ENCODE data around the gene ORAI2.

The ORAI2 gene

DNA sequence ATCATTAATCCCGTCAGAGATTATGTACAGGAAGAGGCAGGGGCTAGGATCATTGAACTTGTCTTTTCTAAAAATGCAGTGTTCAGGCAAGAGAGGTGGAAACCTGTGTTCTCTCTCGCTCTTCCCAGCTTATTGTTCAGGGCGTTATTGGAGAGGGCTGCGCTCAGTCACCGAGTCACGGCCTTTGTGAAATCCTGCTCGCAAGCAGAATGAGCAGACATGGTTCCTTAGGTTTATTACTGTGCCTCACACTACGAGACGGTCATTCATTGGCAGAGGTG is 37.8 kb upstream of the ORAI2 start:
- H3K4me3 ChIP-seq (ENCODE audit: control insufficient read depth, low read depth, low read length) = peak overlapping the region; percentile 99
- no peak for DNase-seq (ENCODE audit: low read depth)
- no peak for TF ChIP-seq CTCF (IDR thresholded peaks at IDR 0.05; ENCODE audit: control insufficient read depth, insufficient read depth, low read depth, low read length, missing control alignments)

GRCh38 chr7:102395873-102396709 is 37.3 kb upstream of the ORAI2 start, which contains the start of gene PRKRIP1:
Gene PRKRIP1 (plus strand): TSS chr7:102396363. CDS start chr7:102396412, 49 bp downstream.
- peak; percentile 55 for DNase-seq (ENCODE audit: low read depth)
- TF ChIP-seq CTCF (IDR thresholded peaks at IDR 0.05; ENCODE audit: control insufficient read depth, insufficient read depth, low read depth, low read length, missing control alignments) = no peak
- peak within 1 kb of the TSS; percentile 99 for H3K4me3 ChIP-seq (ENCODE audit: control insufficient read depth, low read depth, low read length)

GRCh38 chr7:102396710-102397019 is 36.7 kb upstream of the ORAI2 start:
- TF ChIP-seq CTCF (IDR thresholded peaks at IDR 0.05; ENCODE audit: control insufficient read depth, insufficient read depth, low read depth, low read length, missing control alignments) = no peak
- no peak for DNase-seq (ENCODE audit: low read depth)

GRCh38 chr7:102398543-102398942 is 34.8 kb upstream of the ORAI2 start:
- TF ChIP-seq CTCF (IDR thresholded peaks at IDR 0.05; ENCODE audit: control insufficient read depth, insufficient read depth, low read depth, low read length, missing control alignments) = no peak
- H3K4me3 ChIP-seq (ENCODE audit: control insufficient read depth, low read depth, low read length) = no peak overlapping the region
- DNase-seq (ENCODE audit: low read depth) = no peak

More at GRCh38 chr7:102396710-102397019, 36.7 kb upstream of the ORAI2 start:
- peak overlapping the region; percentile 99 for H3K4me3 ChIP-seq (ENCODE audit: control insufficient read depth, low read depth, low read length)

GRCh38 chr7:102400360-102400759 is 33.0 kb upstream of the ORAI2 start:
- H3K4me3 ChIP-seq (ENCODE audit: control insufficient read depth, low read depth, low read length) = no peak overlapping the region
- no peak for DNase-seq (ENCODE audit: low read depth)
- TF ChIP-seq CTCF (IDR thresholded peaks at IDR 0.05; ENCODE audit: control insufficient read depth, insufficient read depth, low read depth, low read length, missing control alignments) = no peak

GRCh38 chr7:102403563-102403962 is 29.8 kb upstream of the ORAI2 start:
- H3K4me3 ChIP-seq (ENCODE audit: control insufficient read depth, low read depth, low read length) = no peak overlapping the region

More at GRCh38 chr7:102403563-102403962, 29.8 kb upstream of the ORAI2 start:
- DNase-seq (ENCODE audit: low read depth) = no peak
- TF ChIP-seq CTCF (IDR thresholded peaks at IDR 0.05; ENCODE audit: control insufficient read depth, insufficient read depth, low read depth, low read length, missing control alignments) = no peak
